T-helper 17 cell (primary cell): Measurements from ENCODE around the gene LRWD1. TPM values are rescaled to one million over a fixed set of nuclear protein-coding genes. Genes with fewer than 3 reads are reported as not detected.

ENCODE experiments used
- ATAC-seq: fragments of 150-1000 bp; cut with Tn5 transposase; 2 replicates; pipeline ENCODE4 v1.10.0; 2021; ENCODE audit warnings: mild to moderate bottlenecking, moderate library complexity
- DNase-seq, 3 donors: peaks; one replicate each; pipeline versions ENCODE4 v3.0.0 to v3.0.0-alpha.2; 2020 to 2021
- H3K9me3 ChIP-seq: one replicate; pipeline ENCODE4 v1.7.0; 2013; ENCODE audit warnings: low read length, mild to moderate bottlenecking; ENCODE audit not compliant: control insufficient read depth, poor library complexity, severe bottlenecking
- H3K27ac Mint-ChIP-seq: one replicate; pipeline ENCODE4 v1.8.0; 2022; ENCODE audit warnings: mild to moderate bottlenecking, moderate library complexity, mixed read lengths
- H3K27me3 Mint-ChIP-seq: one replicate; pipeline ENCODE4 v1.8.0; 2022; ENCODE audit warnings: mixed read lengths
- H3K36me3 Mint-ChIP-seq: one replicate; pipeline ENCODE4 v1.8.0; 2022; ENCODE audit warnings: low read depth, mixed read lengths
- H3K4me1 Mint-ChIP-seq: one replicate; pipeline ENCODE4 v1.8.0; 2022; ENCODE audit warnings: mild to moderate bottlenecking, mixed read lengths
- H3K4me3 Mint-ChIP-seq: one replicate; pipeline ENCODE4 v1.8.0; 2022; ENCODE audit warnings: mild to moderate bottlenecking, moderate library complexity, mixed read lengths
- total RNA-seq, 4 donors: library from RNA in 2 of 4; stranded (reverse) in 2 of 4; gene quantifications; one replicate each; pipeline ENCODE4 v1.2.3 and lab custom pipeline; 2022 to 2026

LRWD1 gene
- total RNA-seq, 2 donors from 2014 or later: 13.5 to 15.2 TPM

DNA sequence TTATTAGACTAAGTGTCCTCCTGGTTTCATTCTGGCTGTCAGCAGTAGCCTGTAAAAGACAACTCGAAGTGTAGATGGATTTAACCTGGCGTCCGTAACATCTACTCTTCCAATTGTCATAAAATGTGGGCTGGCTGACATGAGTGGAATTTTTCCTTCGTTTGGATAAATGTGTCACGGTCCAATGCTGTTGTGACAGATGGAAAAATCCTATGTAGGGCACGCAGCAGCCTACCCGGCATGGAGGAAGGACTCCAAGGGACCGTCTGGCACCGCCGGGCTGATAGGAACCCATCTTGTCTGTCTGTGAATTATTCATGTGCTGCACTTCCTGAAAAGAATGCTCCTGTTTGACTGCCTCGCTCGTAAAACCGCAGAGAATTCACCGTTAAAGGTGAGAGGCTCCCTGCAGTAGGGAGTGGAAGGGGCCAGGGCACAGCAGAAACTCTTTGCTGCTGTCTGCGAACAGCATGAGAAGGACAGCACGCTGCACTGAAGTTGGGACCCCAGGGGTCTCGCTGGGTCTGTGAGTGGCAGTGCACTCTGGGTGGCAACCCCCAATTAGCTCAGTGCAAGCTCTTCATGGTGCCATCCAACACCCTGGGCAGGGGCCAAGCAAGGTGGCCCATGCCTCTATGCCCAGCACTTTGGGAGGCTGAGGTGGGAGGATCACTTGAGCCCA, 33.0 kb upstream of the LRWD1 start:
- peak; percentile 73 for ATAC-seq
- Mint-ChIP-seq H3K27me3 (no peaks in the 10 kb centered on the region), H3K36me3 (no peaks in the 10 kb centered on the region), H3K4me3 (peak overlapping the region; percentile 82), H3K27ac (peak overlapping the region; percentile 100), H3K4me1 (peaks cover 40% of the 10 kb centered on the region)
- peak; percentile 48 to 70 (median 53) for DNase-seq
- H3K9me3 ChIP-seq: no peaks in the 10 kb centered on the region

DNA sequence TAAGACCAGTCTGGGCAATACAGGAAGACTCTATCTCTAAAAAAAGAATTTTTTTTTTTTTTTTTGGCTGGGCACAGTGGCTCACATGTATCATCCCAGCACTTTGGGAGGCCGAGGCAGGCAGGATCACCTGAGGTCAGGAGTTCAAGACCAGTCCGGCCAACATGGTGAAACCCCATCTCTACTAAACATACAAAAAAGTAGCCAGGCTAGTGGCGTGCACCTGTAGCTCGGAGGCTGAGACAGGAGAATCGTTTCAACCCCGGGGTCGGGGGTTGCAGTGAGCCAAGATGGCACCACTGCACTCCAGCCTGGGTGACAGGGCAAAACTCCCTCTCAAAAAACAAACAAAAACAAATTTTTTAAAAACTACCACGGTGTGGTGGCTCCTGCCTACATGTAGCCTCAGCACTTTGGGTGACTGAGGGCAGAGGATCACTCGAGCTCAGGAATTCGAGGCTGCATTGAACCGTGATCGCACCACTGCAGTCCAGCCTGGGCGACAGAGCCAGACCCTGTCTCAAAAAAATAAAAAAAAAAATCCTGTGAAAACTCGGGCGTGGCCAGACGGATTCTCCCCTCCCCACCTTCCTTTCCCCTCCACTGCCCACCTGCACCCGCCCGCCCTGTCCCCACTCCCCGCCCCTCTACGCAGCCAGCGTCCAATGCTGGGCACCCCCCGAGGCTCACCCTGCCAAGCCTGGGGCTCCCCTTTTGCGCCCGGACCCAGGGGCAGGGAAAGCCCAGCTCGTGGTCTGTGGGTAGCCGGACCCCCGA, 32.2 kb upstream of the LRWD1 start:
- H3K9me3 ChIP-seq: no peaks in the 10 kb centered on the region
- H3K4me1 Mint-ChIP-seq: peaks cover 38% of the 10 kb centered on the region
- DNase-seq (peak in 1 of 3 donors; percentile 12), ATAC-seq (peak; percentile 40)
- peak overlapping the region; percentile 93 for H3K4me3 Mint-ChIP-seq
- H3K27ac Mint-ChIP-seq: peak overlapping the region; percentile 100
- no peaks in the 10 kb centered on the region for H3K36me3 Mint-ChIP-seq
- no peaks in the 10 kb centered on the region for H3K27me3 Mint-ChIP-seq

DNA sequence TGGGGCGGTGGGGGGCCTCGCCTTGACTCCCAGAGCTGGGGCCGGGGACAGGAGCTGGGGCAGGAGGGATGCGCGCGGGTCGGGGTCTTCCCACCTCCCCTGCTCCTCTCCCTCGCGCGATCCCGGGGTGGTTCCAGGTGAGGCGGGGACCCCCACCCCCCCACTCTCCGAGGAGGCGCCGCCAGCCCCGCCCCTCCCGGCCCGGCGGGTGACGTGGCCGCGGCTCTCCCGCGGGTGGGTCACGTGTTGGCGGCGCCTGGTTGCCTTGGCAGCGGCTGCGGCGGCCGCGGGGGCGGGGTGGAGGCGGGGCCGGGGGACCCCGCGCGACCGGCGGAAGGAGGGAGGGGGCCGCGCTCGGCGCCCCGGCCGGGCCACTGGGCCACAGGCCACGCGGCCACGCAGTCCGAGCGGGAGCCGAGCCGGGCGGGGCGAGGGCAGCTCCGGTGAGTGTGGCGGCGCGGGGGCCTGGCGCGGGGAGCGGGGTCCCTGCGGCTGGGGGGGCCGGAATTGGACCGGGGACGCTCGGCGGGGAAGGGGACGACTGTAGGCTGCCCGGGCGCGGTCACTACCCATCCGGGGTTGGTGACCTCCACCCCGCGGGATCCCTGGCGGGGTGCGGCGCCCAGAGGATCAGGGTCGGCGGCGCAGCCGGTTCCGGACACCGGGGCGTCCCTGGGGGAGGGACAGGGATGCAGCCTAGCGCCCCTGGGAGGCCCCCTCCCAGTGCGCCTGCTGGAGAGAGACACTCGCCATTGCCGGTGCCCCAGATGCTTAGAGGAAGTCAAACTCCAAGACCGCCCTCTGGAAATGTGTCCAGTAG, 31.4 kb upstream of the LRWD1 start, which contains the start of gene ORAI2:
Gene ORAI2 (plus strand): TSS at position 357 of the 820 bp plus-strand sequence. CDS start 5,382 bp downstream, outside the sequence.
- DNase-seq (peak; percentile 83 to 89 (median 85)), ATAC-seq (peak; percentile 71)
- peaks cover 35% of the 10 kb centered on the region for H3K4me1 Mint-ChIP-seq
- peak within 1 kb of the TSS; percentile 100 for H3K27ac Mint-ChIP-seq
- no peaks in the 10 kb centered on the region for H3K9me3 ChIP-seq
- no peaks in the 10 kb centered on the region for H3K36me3 Mint-ChIP-seq
- no peaks in the 10 kb centered on the region for H3K27me3 Mint-ChIP-seq
- peak within 1 kb of the TSS; percentile 93 for H3K4me3 Mint-ChIP-seq

DNA sequence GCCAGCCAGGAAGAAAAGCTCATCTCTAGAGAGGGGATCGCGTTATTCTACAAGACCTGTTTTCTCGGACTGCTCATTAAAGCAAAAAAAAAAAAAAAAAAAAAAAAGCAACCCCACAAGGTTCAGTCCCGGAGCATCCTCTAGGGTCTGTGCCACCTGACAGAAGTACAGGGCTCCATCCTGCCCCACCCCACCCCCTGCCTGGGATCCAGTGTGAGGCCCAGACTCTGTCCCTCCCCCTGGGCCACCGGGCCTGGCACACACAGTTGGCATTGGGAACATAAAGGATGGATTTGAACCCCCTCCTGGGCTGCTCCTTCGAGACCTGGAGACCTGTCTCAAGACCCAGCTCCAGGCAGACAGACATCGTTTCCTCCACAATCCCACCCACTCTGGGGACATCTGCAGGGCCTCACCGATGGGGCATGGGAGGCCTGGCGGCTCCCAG, 30.7 kb upstream of the LRWD1 start:
- ATAC-seq (no peak), DNase-seq (no peak)
- Mint-ChIP-seq H3K27ac (peak overlapping the region; percentile 95), H3K4me1 (peaks cover 35% of the 10 kb centered on the region), H3K4me3 (peak overlapping the region; percentile 93), H3K36me3 (no peaks in the 10 kb centered on the region), H3K27me3 (no peaks in the 10 kb centered on the region)
- no peaks in the 10 kb centered on the region for H3K9me3 ChIP-seq

DNA sequence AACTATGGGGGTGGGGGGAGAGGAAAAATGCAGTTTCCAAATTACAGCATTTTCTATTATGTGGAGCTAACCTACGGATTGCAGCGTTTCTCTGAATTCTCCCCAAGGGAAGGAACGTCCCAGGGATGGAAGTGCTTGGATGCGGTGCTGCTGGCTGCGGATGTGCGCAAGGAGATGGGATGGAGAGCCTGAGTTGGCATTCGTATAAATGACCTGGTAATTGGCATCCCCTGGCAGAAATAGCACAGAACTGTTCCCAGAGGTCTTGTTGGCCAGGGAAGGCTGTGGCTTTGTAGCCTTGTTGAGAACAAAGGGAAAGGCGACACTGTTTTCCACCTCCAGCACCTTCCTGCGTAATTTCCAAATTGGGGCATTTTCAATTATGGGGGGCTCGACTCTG, 28.7 kb upstream of the LRWD1 start:
- H3K9me3 ChIP-seq: no peaks in the 10 kb centered on the region
- Mint-ChIP-seq H3K4me1 (peaks cover 20% of the 10 kb centered on the region), H3K4me3 (peak overlapping the region; percentile 15), H3K27ac (peak overlapping the region; percentile 95), H3K27me3 (no peaks in the 10 kb centered on the region), H3K36me3 (no peaks in the 10 kb centered on the region)
- ATAC-seq (no peak), DNase-seq (no peak)

DNA sequence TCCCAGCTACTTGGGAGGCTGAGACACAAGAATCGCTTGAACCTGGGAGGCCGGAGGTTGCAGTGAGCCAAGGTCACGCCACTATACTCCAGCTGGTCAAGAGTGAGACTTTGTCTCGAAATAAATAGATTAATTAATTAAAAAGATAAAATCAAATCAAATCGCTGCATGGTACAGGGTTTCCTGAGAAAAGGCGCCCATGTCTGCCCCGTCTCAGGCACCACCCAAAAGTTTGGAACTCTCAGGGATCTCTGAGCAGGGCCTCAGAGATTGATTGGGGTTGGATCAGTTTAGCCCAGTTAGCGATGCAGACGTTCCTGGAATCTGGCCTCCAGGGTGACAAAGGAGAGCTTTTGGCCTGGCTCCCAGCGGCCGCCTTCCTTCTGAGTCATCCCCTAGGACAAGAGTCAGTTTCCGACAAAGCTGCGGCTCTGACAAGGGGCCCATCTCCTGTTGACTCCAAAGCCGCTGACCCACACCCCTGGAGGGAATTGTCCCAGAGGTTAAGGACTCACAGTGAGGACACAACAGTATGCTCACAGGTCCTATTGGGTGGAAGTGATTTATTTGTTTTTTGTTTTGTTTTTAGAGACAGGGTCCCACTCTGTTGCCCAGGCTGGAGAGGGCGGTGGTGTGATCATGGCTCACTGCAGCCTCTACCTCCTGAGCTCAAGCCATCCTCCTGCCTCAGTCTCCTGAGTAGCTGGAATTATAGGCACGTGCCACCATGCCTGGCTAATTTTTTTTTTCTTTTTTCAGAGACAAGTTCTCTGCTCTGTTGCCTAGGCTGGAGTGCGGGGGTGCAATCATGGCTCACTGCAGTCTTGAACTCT, 24.6 kb upstream of the LRWD1 start:
- DNase-seq: no peak
- Mint-ChIP-seq H3K4me1 (peaks cover 8% of the 10 kb centered on the region), H3K27me3 (no peaks in the 10 kb centered on the region), H3K27ac (no peak overlapping the region), H3K36me3 (no peaks in the 10 kb centered on the region), H3K4me3 (no peak overlapping the region)
- ATAC-seq: no peak
- H3K9me3 ChIP-seq: no peaks in the 10 kb centered on the region

DNA sequence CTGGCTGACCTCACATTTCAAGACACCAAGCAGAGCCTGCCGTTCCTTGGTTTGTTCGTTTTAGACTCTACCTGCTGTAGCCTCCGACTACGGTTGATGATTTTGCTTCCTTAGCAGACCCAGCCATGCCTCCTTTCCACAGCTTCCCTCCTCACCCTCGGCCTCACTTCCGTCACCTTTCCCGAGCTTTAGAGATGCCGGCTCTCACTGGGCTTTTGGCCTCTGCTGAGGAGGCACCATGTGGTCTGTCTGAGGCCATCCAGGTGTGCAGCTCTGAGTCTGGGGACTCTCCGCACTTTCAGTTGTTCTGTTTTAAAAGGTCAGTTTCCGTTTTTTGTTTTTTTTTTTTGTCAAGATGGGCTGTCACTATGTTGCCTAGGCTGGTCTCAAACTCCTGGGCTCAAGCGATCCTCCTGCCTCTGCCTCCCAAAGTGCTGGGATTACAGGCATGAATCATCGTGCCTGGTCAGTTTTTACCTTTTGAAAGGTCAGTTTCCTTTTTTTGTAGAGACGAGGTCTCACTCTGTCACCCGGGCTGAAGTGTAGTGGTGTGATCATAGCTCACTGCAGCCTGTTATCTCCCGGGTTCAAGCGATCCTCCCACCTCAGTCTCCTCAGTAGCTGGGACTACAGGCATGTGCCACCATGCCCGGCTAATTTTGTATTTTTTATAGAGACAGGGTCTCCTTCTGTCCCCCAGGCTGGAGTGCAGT, 19.7 kb upstream of the LRWD1 start:
- Mint-ChIP-seq H3K4me1 (peaks cover 5% of the 10 kb centered on the region), H3K36me3 (no peaks in the 10 kb centered on the region), H3K27me3 (no peaks in the 10 kb centered on the region), H3K27ac (no peak overlapping the region), H3K4me3 (peak overlapping the region; percentile 47)
- no peaks in the 10 kb centered on the region for H3K9me3 ChIP-seq
- DNase-seq (no peak), ATAC-seq (peak; percentile 24)

DNA sequence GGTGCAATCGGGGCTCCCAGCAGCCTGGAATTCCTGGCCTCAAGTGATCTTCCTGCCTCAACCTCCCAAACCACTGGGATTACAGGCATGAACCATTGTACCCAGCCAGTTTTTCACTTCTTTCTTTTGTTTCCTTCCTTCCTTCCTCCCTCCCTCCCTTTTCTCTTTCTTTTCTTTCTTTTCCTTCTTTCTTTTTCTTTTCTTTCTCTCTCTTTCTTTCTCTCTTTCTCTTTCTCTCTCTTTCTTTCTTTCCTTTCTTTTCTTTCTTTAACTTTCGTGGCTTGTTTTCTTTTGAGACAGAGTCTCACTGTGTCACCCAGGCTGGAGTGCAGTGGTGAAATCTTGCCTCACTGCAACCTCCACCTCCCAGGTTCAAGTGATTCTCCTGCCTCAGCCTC, 19.1 kb upstream of the LRWD1 start:
- ATAC-seq (no peak), DNase-seq (no peak)
- peak overlapping the region; percentile 77 for H3K27ac Mint-ChIP-seq
- H3K4me3 Mint-ChIP-seq: no peak overlapping the region
- no peaks in the 10 kb centered on the region for H3K36me3 Mint-ChIP-seq
- peaks cover 9% of the 10 kb centered on the region for H3K4me1 Mint-ChIP-seq
- H3K9me3 ChIP-seq: no peaks in the 10 kb centered on the region
- no peaks in the 10 kb centered on the region for H3K27me3 Mint-ChIP-seq

DNA sequence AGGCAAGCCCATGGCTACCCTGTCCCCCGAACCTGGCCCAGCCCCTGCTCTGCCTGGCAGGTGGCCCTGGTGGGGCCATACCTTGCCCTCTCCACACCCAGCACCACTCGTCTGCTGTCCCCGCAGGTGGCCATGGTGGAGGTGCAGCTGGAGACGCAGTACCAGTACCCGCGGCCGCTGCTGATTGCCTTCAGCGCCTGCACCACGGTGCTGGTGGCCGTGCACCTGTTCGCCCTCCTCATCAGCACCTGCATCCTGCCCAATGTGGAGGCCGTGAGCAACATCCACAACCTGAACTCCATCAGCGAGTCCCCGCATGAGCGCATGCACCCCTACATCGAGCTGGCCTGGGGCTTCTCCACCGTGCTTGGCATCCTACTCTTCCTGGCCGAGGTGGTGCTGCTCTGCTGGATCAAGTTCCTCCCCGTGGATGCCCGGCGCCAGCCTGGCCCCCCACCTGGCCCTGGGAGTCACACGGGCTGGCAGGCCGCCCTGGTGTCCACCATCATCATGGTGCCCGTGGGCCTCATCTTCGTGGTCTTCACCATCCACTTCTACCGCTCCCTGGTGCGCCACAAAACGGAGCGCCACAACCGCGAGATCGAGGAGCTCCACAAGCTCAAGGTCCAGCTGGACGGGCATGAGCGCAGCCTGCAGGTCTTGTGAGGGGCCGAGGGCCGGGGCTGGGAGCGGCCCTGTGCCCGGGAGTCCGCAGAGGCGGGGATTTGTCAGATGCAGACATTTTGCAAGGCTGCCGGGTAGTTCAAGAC, 18.2 kb upstream of the LRWD1 start:
- H3K27ac Mint-ChIP-seq: peak overlapping the region; percentile 77
- no peak overlapping the region for H3K4me3 Mint-ChIP-seq
- peaks cover 9% of the 10 kb centered on the region for H3K4me1 Mint-ChIP-seq

DNA sequence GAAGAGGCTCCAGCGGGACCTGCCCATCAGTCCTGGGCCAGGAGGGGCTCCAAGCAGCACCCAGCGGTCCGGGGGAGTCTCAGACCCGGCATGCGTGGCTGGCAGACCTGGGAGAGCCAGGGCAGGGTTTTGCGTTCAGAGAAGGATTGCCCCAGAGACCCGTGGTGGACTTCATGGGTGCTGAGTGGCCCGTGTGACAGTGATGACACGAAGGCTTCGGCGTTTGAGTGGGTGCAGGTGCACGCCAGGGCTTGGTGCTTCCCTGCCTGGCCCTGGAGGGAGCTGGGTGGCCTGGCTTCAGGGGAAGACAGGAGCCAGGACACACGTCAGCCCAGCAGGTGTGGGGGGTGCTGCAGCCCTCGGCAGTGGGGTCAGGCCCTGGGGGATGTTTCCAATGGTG, 17.5 kb upstream of the LRWD1 start:
- Mint-ChIP-seq H3K36me3 (no peaks in the 10 kb centered on the region), H3K4me3 (no peak overlapping the region), H3K27me3 (no peaks in the 10 kb centered on the region), H3K4me1 (peaks cover 9% of the 10 kb centered on the region), H3K27ac (peak overlapping the region; percentile 8)
- H3K9me3 ChIP-seq: no peaks in the 10 kb centered on the region
- ATAC-seq (no peak), DNase-seq (no peak)

More for the DNA sequence above, 18.2 kb upstream of the LRWD1 start:
- no peak for DNase-seq
- no peak for ATAC-seq
- Mint-ChIP-seq H3K36me3 (no peaks in the 10 kb centered on the region), H3K27me3 (no peaks in the 10 kb centered on the region)
- no peaks in the 10 kb centered on the region for H3K9me3 ChIP-seq

DNA sequence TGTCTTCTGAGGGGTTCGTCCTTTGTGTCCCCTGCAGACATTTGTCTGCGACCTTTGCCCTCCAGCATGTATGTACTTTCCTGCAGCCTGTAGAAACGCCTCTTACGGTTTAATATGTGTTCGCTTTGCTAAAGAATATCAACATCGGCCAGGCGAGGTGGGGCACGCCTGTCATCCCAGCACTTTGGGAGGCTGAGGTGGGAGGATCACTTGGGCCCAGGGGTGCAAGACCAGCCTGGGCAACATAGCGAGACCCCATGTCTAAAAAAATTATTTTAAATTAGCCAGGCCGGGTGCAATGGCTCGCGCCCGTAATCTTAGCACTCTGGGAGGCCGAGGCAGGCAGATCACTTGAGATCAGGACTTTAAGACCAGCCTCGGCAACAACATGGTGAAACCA, 15.6 kb upstream of the LRWD1 start:
- Mint-ChIP-seq H3K36me3 (no peaks in the 10 kb centered on the region), H3K27me3 (no peaks in the 10 kb centered on the region), H3K27ac (no peak overlapping the region), H3K4me1 (peaks cover 9% of the 10 kb centered on the region), H3K4me3 (no peak overlapping the region)
- ATAC-seq (no peak), DNase-seq (no peak)
- H3K9me3 ChIP-seq: no peaks in the 10 kb centered on the region
